ENCODE data around the gene NAT14. TPM values are rescaled to one million over a fixed set of nuclear protein-coding genes. Genes with fewer than 3 reads are reported as not detected.

Gene NAT14
- total RNA-seq, 1 donor from 2014 or later, result 6.0 TPM

- intact Hi-C loops (cut with DNase I), result no loop called here
- no peak for DNase-seq (ENCODE audit: low spot score)
These were observed 32.8 kb upstream of the NAT14 start for GRCh38 chr19:55451965-55452748.

- intact Hi-C loops (cut with DNase I), result no loop called here
- no peak for DNase-seq (ENCODE audit: low spot score)
These were observed 32.1 kb upstream of the NAT14 start for GRCh38 chr19:55452749-55453346.

GRCh38 chr19:55453511-55454260, 31.3 kb upstream of the NAT14 start:
- DNase-seq (ENCODE audit: low spot score), result no peak
- intact Hi-C loops (cut with DNase I), result no loop called here

GRCh38 chr19:55454787-55455243, 30.2 kb upstream of the NAT14 start:
- intact Hi-C loops (cut with DNase I), result no loop called here
- no peak for DNase-seq (ENCODE audit: low spot score)

- intact Hi-C loops (cut with DNase I), result no loop called here
- DNase-seq (ENCODE audit: low spot score), result no peak
These were observed 29.3 kb upstream of the NAT14 start for GRCh38 chr19:55455576-55456235.

GRCh38 chr19:55456347-55456746, 28.6 kb upstream of the NAT14 start:
- DNase-seq (ENCODE audit: low spot score), result no peak
- intact Hi-C loops (cut with DNase I), result no loop called here

GRCh38 chr19:55457683-55458457, 27.1 kb upstream of the NAT14 start:
- intact Hi-C loops (cut with DNase I), result no loop called here
- no peak for DNase-seq (ENCODE audit: low spot score)

GRCh38 chr19:55459551-55459949, 25.4 kb upstream of the NAT14 start:
- DNase-seq (ENCODE audit: low spot score), result no peak
- intact Hi-C loops (cut with DNase I), result no loop called here

- intact Hi-C loops (cut with DNase I), result loop anchor here (5.0 kb wide), 1 partner anchor 53 kb away; the partner anchor contains the start of gene UBE2S
- DNase-seq (ENCODE audit: low spot score), result no peak
These were observed 24.9 kb upstream of the NAT14 start for GRCh38 chr19:55459950-55460657.

- peak; percentile 89 for DNase-seq (ENCODE audit: low spot score)
- intact Hi-C loops (cut with DNase I), result loop anchor here (5.0 kb wide), 1 partner anchor 53 kb away; the partner anchor contains the start of gene UBE2S
These were observed 24.2 kb upstream of the NAT14 start for GRCh38 chr19:55460670-55461258.

- peak; percentile 100 for DNase-seq (ENCODE audit: low spot score)
- intact Hi-C loops (cut with DNase I), result loop anchor here (5.0 kb wide), 1 partner anchor 54 kb away; the partner anchor contains the start of gene UBE2S
These were observed 23.6 kb upstream of the NAT14 start, which contains the start of gene ISOC2 for GRCh38 chr19:55461259-55461973. Gene ISOC2, minus strand, starts transcription at chr19:55461642. Its CDS starts 5,156 bp downstream, at chr19:55456486.

- no peak for DNase-seq (ENCODE audit: low spot score)
- intact Hi-C loops (cut with DNase I), result loop anchor here (5.0 kb wide), 1 partner anchor 55 kb away; the partner anchor contains the start of gene UBE2S
These were observed 22.9 kb upstream of the NAT14 start for GRCh38 chr19:55461974-55462626.

- intact Hi-C loops (cut with DNase I), result loop anchor here (5.0 kb wide), 1 partner anchor 55 kb away; the partner anchor contains the start of gene UBE2S
- no peak for DNase-seq (ENCODE audit: low spot score)
These were observed 22.3 kb upstream of the NAT14 start for GRCh38 chr19:55462722-55463121.

GRCh38 chr19:55463583-55464031, 21.4 kb upstream of the NAT14 start:
- DNase-seq (ENCODE audit: low spot score), result no peak
- intact Hi-C loops (cut with DNase I), result loop anchor here (5.0 kb wide), 1 partner anchor 56 kb away; the partner anchor contains the start of gene UBE2S

- intact Hi-C loops (cut with DNase I), result loop anchor here (5.0 kb wide), 1 partner anchor 57 kb away; the partner anchor contains the start of gene UBE2S
- no peak for DNase-seq (ENCODE audit: low spot score)
These were observed 20.8 kb upstream of the NAT14 start for GRCh38 chr19:55464039-55464661.

GRCh38 chr19:55464662-55465054, 20.3 kb upstream of the NAT14 start, which contains the start of gene C19orf85:
Gene C19orf85, minus strand, starts transcription at chr19:55464751. Its CDS starts 197 bp downstream, at chr19:55464554.
- intact Hi-C loops (cut with DNase I), result loop anchor here (5.0 kb wide), 1 partner anchor 57 kb away; the partner anchor contains the start of gene UBE2S
- DNase-seq (ENCODE audit: low spot score), result no peak

All from cardiac septum (tissue), 1 donor.